Bone marrow (tissue), 2 donors: ENCODE measurements around the gene BUB1.
"Not testable (repeated sequence)": the region's sequence is repeated elsewhere in the genome, so short reads cannot be mapped to it uniquely, and the experiment has no call there.

ENCODE experiments used
- DNase-seq, 2 donors: peaks; one replicate each; lab custom pipeline; 2025; lab: John Stamatoyannopoulos, UW

Gene BUB1

DNA sequence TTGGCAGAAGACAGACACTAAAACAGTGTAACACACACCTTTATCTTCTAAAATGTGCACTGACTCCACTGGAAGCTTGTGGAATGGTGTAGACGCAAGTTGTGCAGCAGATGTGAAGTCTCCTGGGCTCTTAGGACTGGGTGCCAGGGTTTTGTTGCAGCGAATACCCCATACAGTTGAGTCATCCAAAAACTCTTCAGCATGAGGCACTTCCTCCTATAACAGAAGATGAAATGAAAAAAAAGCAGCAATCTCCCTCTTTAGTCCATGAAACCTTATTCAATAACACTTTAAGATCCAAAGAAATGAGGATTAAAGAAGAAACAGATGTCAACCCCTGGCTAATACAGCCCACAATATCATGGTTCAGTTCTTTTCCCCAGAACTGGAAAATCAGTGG is 22.2 kb downstream of the BUB1 start:
- no peak for DNase-seq

DNA sequence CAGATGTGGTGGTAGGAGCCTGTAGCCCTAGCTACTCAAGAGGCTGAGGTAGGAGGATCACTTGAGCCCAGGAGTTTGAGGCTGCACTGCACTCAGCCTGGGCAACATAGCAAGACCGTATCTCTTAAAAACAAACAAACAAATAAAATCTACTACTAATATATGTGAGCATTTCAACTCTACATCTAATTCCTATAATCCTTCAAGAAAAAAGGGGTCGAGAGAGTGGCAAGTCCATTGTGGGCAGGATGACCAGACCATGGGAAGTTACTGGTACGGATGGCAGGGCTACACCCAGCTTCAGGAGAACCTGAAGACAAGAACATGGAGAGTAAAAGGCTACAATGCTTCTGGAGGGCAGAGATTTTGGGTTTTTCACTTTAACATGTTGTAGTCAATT is 24.0 kb downstream of the BUB1 start:
- DNase-seq, result no peak

DNA sequence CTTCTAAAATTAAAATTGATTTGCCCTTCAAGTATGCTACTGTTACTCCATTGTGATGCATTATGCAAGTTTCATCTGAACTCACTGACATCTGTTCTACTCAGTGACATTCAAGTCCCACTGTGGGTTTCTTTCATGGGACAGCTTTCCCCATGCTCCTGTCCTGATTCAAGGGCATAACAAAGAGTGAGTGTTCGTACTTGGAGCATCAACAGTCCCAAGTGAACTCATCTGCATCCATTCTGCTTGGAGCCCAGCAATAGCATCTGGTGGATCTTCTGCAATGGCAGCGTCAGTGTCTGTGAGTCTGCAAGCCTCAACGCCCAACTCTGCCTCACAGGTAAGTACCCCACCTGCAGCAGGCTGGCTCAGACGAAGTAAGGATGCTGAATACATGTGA is 27.5 kb downstream of the BUB1 start:
- no peak for DNase-seq

DNA sequence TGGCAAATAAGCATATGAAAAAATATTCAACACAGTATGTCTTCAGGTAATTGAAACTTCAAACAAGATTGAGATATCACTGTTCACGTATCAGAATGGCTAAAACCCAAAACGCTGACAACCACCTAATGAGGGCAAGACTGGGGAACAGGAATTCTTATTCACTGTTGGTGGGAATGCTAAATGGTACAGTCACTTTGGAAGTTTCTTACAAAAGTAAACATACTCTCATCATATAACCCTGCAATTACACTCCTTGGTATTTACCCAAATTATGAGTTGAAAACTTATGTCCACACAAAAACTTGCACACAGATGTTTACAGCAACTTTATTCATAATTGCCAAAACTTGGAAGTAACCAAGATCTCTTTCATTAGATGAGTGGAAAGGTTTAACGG is 30.1 kb downstream of the BUB1 start:
- no peak for DNase-seq

DNA sequence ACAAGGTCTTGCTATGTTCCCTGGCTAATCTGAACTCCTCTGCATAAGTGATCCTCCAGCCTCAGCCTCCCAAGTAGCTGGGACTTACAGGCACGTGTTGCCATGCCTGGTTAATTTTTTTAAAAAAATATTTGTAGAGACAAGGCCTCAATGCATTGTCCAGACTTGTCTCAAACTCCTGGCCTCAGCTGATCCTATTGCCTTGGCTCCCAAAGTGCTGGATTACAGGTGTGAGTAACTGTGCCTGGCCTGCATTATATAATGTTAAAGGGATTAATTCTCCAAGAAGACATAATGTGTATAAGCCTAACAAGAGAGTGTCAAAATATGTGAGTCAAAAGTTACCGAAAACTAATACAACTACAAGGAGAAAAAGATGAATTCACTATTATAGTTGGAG is 32.2 kb downstream of the BUB1 start:
- no peak for DNase-seq

DNA sequence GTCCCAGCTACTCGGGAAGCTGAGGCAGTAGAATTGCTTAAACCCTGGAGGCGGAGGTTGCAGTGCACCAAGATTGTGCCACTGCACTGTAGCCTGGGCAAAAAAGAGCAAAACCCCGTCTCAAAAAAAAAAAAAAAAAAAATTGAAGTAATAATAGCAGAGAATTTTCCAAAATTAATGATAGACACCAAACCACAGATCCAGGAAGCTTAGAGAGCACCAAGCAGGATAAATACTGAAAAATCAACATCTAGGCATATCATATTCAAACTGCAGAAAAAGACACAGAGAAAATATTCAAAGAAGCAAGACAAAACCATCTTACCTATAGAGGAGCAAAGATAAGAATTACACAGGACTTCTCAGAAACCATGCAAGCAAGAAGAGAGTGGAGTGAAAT is 33.5 kb downstream of the BUB1 start:
- no peak for DNase-seq

DNA sequence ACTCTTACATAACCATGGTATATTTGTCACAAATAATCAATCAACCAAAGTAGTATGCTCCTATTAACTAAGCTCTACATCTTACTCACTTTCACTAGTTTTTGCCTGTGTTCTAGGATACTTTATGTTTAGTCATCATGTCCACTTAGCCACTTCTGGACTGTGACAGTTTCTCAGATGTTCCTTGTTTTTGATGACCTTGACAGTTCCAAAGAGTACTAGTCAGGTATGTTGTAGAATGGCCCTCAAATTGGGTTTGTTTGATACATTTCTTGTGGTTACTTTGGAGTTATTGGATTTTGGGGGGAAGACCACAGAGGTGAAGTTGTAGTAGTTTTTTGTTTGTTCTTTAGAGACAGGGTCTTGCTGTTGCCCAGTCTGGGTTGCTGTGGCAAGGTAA is 35.5 kb downstream of the BUB1 start:
- no peak for DNase-seq

GRCh38 chr2:110639972-110640371 is 37.9 kb downstream of the BUB1 start:
- DNase-seq, result no peak

DNA sequence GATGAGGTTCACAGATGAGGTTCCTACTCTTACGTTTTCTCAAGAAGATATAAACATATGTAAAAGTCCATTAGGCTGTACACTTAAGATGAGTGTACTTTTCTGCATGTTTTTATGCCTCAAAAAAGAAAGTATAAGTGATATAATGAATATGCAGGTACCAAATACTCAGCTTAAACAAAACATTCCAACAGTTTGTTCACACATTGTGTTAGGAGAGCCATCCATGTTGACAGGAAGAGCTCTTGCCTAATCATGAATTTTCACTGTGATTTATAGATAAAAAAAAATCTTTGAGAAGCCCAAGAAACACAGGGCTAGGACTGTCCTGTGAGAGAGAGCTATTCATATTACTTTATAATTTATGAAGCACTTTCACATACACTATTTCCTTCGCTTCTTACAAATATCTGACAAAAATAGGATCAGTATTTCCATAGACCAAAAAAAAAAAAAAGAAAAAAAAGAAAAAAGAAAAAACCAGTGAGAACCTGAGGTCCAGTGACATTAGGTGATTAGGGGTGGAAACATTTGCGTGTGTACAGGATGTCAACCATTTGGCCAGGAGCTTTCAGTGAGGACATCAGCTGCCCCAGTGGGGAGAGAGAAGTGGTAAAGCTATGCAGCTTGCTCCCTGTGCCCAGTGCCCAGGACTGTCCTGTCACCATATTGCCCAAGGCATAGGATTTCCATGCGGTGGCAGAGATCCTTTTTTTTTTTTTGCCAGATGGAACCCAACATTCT is 38.7 kb downstream of the BUB1 start:
- DNase-seq, result no peak

GRCh38 chr2:110638004-110638403 is 39.9 kb downstream of the BUB1 start:
- DNase-seq, result no peak

DNA sequence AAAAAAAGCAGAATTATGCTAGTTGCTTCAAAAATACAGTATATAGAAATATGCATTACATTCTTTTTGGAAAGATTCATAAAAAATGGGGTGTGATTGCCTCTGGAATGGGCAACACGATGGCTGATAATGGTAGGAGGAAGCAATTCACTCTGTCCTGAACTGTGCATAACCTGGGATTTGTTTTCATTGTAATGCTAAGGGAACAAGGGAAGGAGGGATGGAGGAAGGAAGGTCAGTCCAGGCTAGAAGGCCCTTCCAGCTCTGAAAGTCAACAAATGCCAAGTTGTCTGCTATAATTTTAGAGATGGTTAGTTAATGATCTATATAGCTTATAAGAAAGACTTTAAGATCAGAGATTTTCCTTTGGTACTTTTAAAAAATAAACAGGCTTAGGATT is 40.8 kb downstream of the BUB1 start:
- DNase-seq, result no peak

DNA sequence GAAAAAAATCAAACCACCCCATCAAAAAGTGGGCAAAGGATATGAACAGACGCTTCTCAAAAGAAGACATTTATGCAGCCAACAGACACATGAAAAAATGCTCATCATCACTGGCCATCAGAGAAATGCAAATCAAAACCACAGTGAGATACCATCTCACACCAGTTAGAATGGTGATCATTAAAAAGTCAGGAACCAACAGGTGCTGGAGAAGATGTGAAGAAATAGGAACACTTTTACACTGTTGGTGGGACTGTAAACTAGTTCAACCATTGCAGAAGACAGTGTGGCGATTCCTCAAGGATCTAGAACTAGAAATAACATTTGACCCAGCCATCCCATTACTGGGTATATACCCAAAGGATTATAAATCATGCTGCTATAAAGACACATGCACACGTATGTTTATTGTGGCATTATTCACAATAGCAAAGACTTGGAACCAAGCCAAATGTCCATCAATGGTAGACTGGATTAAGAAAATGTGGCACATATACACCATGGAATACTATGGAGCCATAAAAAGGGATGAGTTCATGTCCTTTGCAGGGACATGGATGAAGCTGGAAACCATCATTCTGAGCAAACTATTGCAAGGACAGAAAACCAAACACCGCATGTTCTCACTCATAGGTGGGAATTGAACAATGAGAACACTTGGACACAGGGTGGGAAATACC is 41.8 kb downstream of the BUB1 start:
- not testable (repeated sequence) for DNase-seq

DNA sequence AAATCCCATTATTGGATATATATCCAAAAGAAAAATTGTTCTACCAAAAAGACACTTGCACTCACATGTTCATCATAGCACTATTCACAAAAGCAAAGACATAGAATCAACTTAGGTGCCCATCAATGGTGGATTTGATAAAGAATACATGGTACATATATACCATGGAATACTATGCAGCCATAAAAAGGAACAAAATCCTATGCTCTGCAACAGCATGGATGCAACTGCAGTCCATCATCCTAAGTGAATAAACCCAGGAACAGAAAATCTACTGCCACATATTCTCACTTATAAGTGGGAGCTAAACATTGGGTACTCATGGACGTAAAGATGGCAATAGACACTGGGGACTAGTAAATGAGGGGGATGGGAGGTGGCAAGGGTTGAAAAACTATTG is 50.5 kb downstream of the BUB1 start:
- not testable (repeated sequence) for DNase-seq

DNA sequence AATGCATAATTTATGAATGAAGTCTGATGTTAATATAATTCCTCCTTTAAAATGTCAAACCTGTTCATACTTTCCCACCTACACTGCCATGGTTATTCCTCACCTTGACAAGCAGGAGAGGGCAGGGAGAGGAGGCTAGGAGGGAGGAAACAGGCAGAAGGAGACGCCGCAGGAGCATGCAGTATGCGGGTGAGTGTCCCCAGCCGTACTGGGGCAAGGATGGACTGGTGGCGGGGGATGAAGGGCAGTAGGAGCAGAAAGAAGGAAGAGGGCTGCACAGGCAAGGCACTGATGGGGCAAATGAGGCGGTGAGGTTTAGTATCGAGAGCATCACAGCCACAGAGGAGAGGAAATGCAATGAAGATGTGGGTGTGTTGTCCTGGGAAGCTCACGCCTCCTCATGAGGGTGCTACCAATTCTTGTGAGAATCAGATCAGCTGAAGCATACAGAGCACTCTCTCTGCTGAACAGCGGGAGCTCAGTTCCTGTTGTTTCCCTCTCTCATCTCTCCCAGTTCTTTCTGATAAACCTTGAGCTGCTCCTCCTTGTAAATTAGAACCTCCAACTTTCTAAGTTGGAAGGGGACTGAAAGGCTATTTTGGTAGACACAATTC is 58.4 kb downstream of the BUB1 start:
- not testable (repeated sequence) for DNase-seq

- DNase-seq, result not testable (repeated sequence)
These were observed 63.9 kb downstream of the BUB1 start for GRCh38 chr2:110613927-110614326.

DNA sequence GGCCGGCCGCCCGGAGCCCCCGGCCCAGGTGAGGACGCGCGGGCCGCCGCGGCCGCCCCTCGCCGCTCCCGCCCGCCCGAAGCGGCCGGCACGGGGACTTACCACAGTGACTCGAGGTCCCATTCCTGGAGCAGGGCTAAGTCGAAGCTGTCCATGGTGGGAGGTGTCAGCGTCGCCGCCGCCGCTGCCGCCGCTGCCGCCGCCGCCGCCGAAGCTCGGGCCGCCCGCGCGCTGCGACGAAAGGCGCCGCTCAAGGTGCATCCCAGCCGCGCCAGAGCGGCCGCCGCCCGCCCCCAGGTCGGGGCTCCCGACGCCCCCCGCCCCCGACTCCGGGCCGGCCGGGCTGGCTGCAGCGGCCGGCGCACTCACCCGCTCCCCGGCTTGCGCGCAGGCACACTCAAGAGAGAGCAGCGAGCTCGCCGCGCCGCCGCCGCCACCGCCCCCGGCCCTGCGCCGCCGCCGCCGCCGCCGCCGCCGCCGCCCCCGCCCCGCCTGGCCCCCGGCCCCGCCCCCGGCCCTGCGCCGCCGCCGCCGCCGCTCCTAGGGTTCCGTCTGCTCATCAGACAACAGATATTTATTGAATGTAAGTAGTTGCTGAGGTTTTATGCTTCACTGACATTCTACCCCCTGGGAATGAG is 67.1 kb downstream of the BUB1 start:
- not testable (repeated sequence) for DNase-seq

DNA sequence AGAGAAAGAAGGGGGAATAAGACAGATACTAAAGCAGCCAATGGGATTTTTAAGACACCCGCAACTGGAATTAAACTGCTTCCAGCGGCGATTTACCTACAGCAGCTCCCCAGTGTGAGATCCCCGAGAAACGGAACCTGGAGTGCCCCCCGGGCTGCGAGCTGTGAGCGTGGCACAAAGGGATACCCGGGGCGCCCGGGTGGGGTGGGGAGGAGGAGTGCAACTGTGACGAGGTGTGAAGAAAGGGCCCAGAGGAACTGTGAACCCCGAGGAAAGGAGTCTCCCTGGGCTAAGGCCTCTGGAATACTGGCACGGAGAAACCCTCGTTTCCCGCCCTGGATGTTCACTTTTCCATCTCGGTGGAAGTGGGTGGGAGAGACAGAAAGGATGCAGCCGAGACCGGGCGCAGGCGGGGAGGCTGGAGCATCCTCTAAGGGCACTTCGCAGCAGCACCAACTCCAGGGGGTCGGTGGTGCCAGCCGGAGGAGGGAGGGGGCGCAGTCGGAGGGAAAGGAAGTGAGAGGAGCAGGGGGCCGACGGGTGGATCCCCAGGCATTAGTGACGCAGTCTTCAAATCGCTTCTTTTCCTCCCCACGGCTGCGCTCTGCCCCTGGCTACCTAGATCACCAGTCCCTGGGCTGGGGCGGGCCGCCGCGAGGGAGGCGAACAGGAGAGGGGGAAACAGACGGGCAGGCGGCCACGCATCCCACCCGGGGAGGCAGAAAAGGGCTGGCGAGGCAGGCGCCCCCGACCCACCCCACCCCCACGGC is 67.8 kb downstream of the BUB1 start:
- not testable (repeated sequence) for DNase-seq

DNA sequence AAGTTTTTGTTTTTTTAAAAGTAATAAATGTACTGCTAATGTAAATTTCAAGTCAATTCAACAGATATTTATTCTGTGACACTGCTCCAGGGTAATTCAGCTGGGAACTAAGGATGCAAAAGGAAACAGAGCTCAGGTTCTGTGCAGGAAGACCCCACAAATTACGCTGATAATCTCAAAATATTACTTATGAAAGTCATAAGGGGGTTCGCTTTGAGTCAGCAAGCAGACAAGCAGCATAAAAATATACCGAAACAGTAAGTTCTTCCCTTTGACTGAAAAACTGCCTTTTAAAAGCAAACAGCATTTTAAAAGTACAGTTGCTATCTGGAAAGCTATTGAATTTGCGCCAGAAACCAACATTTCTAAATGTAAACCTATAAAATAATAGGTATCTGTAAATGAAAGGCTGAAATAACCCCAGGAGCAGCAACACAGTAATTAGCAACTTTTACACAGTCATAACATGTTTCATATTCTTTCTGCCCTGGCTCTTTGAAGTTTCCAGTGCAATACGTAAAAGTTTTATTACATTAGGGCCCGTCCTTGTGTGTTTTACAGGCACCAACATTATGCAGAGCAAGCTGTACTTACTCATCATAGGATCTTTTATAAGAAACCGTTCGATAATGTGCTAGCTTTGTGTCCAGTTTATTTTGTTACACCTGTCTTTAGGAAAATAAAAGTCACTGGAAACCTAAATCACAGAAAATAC is 68.9 kb downstream of the BUB1 start:
- not testable (repeated sequence) for DNase-seq

- not testable (repeated sequence) for DNase-seq
These were observed 72.8 kb downstream of the BUB1 start for GRCh38 chr2:110605057-110605456.

- not testable (repeated sequence) for DNase-seq
These were observed 73.8 kb downstream of the BUB1 start for GRCh38 chr2:110603917-110604591.

- DNase-seq, result not testable (repeated sequence)
These were observed 75.7 kb downstream of the BUB1 start for GRCh38 chr2:110602139-110602538.
